ENCODE measurements around the gene SARS2.
"Not testable (repeated sequence)": the region's sequence is repeated elsewhere in the genome, so short reads cannot be mapped to it uniquely, and the experiment has no call there.

Gene SARS2

GRCh38 chr19:38944981-38945506, 14.5 kb upstream of the SARS2 start:
- H3K4ac ChIP-seq (ENCODE audit: low read depth, low read length): no peak overlapping the region
- no peak overlapping the region for H3K23ac ChIP-seq (ENCODE audit: low read length)
- no peak overlapping the region for H3K18ac ChIP-seq (ENCODE audit: low read length)
- no peak overlapping the region for H3K27ac ChIP-seq (ENCODE audit: low read depth, low read length)
- H2BK12ac ChIP-seq (ENCODE audit: low read length): no peak overlapping the region
- no peak overlapping the region for H3K14ac ChIP-seq (ENCODE audit: low read length)
- no peaks in the 10 kb centered on the region for H3K79me1 ChIP-seq (ENCODE audit: low read length)
- no peak overlapping the region for H2BK120ac ChIP-seq (ENCODE audit: insufficient read depth, low read length, poor library complexity)
- H3K4me2 ChIP-seq (ENCODE audit: low read length): no peak overlapping the region
- no peaks in the 10 kb centered on the region for H3K79me2 ChIP-seq (ENCODE audit: control insufficient read depth, insufficient read depth, low read length, poor library complexity)
- no peak overlapping the region for H3K9ac ChIP-seq (ENCODE audit: low read length)
- no peak overlapping the region for H4K12ac ChIP-seq (ENCODE audit: low read depth, low read length)
- H3K27me3 ChIP-seq (ENCODE audit: insufficient read depth, low read length): no peaks in the 10 kb centered on the region
- no peak overlapping the region for H4K91ac ChIP-seq (ENCODE audit: low read depth, low read length)
- H2AFZ ChIP-seq (ENCODE audit: insufficient read depth, low read length, poor library complexity): no peak overlapping the region
- H2AK5ac ChIP-seq (ENCODE audit: low read length): no peak overlapping the region
- no peak overlapping the region for H3K4me3 ChIP-seq (ENCODE audit: low read depth, low read length)
- peaks cover 0 to 4% of the 10 kb centered on the region in 2 experiments for H3K36me3 ChIP-seq (ENCODE audit: control insufficient read depth in 1 of 2, insufficient read depth in 2 of 2, low read length in 2 of 2)
- no peak overlapping the region for H4K8ac ChIP-seq (ENCODE audit: low read depth, low read length)
- no CpG with 5 or more reads among the region's 12 CpGs for WGBS (ENCODE audit: extremely low coverage, insufficient coverage, insufficient read length)
- no peak for DNase-seq
- peaks cover 0 to 3% of the 10 kb centered on the region in 2 experiments for H3K4me1 ChIP-seq (ENCODE audit: control insufficient read depth in 1 of 2, insufficient read depth in 2 of 2, low read length in 2 of 2)
- no peak overlapping the region for H2BK5ac ChIP-seq (ENCODE audit: low read depth, low read length, poor library complexity)
- H3K9me3 ChIP-seq (ENCODE audit: insufficient read depth, low read depth, low read length): peaks cover 2% of the 10 kb centered on the region

GRCh38 chr19:38942471-38943181, 12.1 kb upstream of the SARS2 start:
- no peak overlapping the region for H4K12ac ChIP-seq (ENCODE audit: low read depth, low read length)
- H3K9ac ChIP-seq (ENCODE audit: low read length): no peak overlapping the region
- H3K14ac ChIP-seq (ENCODE audit: low read length): no peak overlapping the region
- H4K91ac ChIP-seq (ENCODE audit: low read depth, low read length): no peak overlapping the region
- H3K4ac ChIP-seq (ENCODE audit: low read depth, low read length): no peak overlapping the region
- H2BK120ac ChIP-seq (ENCODE audit: insufficient read depth, low read length, poor library complexity): no peak overlapping the region
- H3K27me3 ChIP-seq (ENCODE audit: insufficient read depth, low read length): no peaks in the 10 kb centered on the region
- no peak overlapping the region for H3K18ac ChIP-seq (ENCODE audit: low read length)
- H3K4me2 ChIP-seq (ENCODE audit: low read length): no peak overlapping the region
- no peak overlapping the region for H2BK5ac ChIP-seq (ENCODE audit: low read depth, low read length, poor library complexity)
- H3K23ac ChIP-seq (ENCODE audit: low read length): no peak overlapping the region
- H3K4me1 ChIP-seq (ENCODE audit: control insufficient read depth in 1 of 2, insufficient read depth in 2 of 2, low read length in 2 of 2): no peaks in the 10 kb centered on the region
- no peak overlapping the region for H2AFZ ChIP-seq (ENCODE audit: insufficient read depth, low read length, poor library complexity)
- no peaks in the 10 kb centered on the region for H3K79me1 ChIP-seq (ENCODE audit: low read length)
- H3K27ac ChIP-seq (ENCODE audit: low read depth, low read length): no peak overlapping the region
- H2AK5ac ChIP-seq (ENCODE audit: low read length): no peak overlapping the region
- no peak for DNase-seq
- H3K4me3 ChIP-seq (ENCODE audit: low read depth, low read length): no peak overlapping the region
- H3K79me2 ChIP-seq (ENCODE audit: control insufficient read depth, insufficient read depth, low read length, poor library complexity): no peaks in the 10 kb centered on the region
- peaks cover 2% of the 10 kb centered on the region for H3K9me3 ChIP-seq (ENCODE audit: insufficient read depth, low read depth, low read length)
- H4K8ac ChIP-seq (ENCODE audit: low read depth, low read length): no peak overlapping the region
- no peak overlapping the region for H2BK12ac ChIP-seq (ENCODE audit: low read length)
- WGBS (ENCODE audit: extremely low coverage, insufficient coverage, insufficient read length): no CpG with 5 or more reads among the region's 20 CpGs
- peaks cover 0 to 4% of the 10 kb centered on the region in 2 experiments for H3K36me3 ChIP-seq (ENCODE audit: control insufficient read depth in 1 of 2, insufficient read depth in 2 of 2, low read length in 2 of 2)

- no peaks in the 10 kb centered on the region for H3K4me1 ChIP-seq (ENCODE audit: control insufficient read depth in 1 of 2, insufficient read depth in 2 of 2, low read length in 2 of 2)
- no peak overlapping the region for H3K4ac ChIP-seq (ENCODE audit: low read depth, low read length)
- H3K18ac ChIP-seq (ENCODE audit: low read length): no peak overlapping the region
- H2BK120ac ChIP-seq (ENCODE audit: insufficient read depth, low read length, poor library complexity): no peak overlapping the region
- no peak overlapping the region for H2AFZ ChIP-seq (ENCODE audit: insufficient read depth, low read length, poor library complexity)
- no peaks in the 10 kb centered on the region for H3K79me1 ChIP-seq (ENCODE audit: low read length)
- no peak overlapping the region for H4K8ac ChIP-seq (ENCODE audit: low read depth, low read length)
- H3K36me3 ChIP-seq (ENCODE audit: control insufficient read depth in 1 of 2, insufficient read depth in 2 of 2, low read length in 2 of 2): peaks cover 0 to 4% of the 10 kb centered on the region in 2 experiments
- no peak overlapping the region for H3K27ac ChIP-seq (ENCODE audit: low read depth, low read length)
- H4K12ac ChIP-seq (ENCODE audit: low read depth, low read length): no peak overlapping the region
- no peaks in the 10 kb centered on the region for H3K27me3 ChIP-seq (ENCODE audit: insufficient read depth, low read length)
- no peak for DNase-seq
- WGBS (ENCODE audit: extremely low coverage, insufficient coverage, insufficient read length): no CpG with 5 or more reads among the region's 2 CpGs
- H3K9ac ChIP-seq (ENCODE audit: low read length): no peak overlapping the region
- no peak overlapping the region for H3K14ac ChIP-seq (ENCODE audit: low read length)
- no peak overlapping the region for H2BK5ac ChIP-seq (ENCODE audit: low read depth, low read length, poor library complexity)
- H3K4me2 ChIP-seq (ENCODE audit: low read length): no peak overlapping the region
- no peak overlapping the region for H2BK12ac ChIP-seq (ENCODE audit: low read length)
- no peaks in the 10 kb centered on the region for H3K79me2 ChIP-seq (ENCODE audit: control insufficient read depth, insufficient read depth, low read length, poor library complexity)
- H2AK5ac ChIP-seq (ENCODE audit: low read length): no peak overlapping the region
- H3K23ac ChIP-seq (ENCODE audit: low read length): no peak overlapping the region
- H3K4me3 ChIP-seq (ENCODE audit: low read depth, low read length): no peak overlapping the region
- H3K9me3 ChIP-seq (ENCODE audit: insufficient read depth, low read depth, low read length): peaks cover 2% of the 10 kb centered on the region
- H4K91ac ChIP-seq (ENCODE audit: low read depth, low read length): no peak overlapping the region
Observed at GRCh38 chr19:38941979-38942378, 11.4 kb upstream of the SARS2 start.

- H4K91ac ChIP-seq (ENCODE audit: low read depth, low read length); H3K27ac ChIP-seq (ENCODE audit: low read depth, low read length); H2BK120ac ChIP-seq (ENCODE audit: insufficient read depth, low read length, poor library complexity); H3K4me1 ChIP-seq (ENCODE audit: control insufficient read depth in 1 of 2, insufficient read depth in 2 of 2, low read length in 2 of 2); H4K12ac ChIP-seq (ENCODE audit: low read depth, low read length); H3K27me3 ChIP-seq (ENCODE audit: insufficient read depth, low read length); DNase-seq; H3K4me3 ChIP-seq (ENCODE audit: low read depth, low read length); H3K79me1 ChIP-seq (ENCODE audit: low read length); H3K36me3 ChIP-seq (ENCODE audit: control insufficient read depth in 1 of 2, insufficient read depth in 2 of 2, low read length in 2 of 2); H3K4ac ChIP-seq (ENCODE audit: low read depth, low read length); H3K14ac ChIP-seq (ENCODE audit: low read length); H2AFZ ChIP-seq (ENCODE audit: insufficient read depth, low read length, poor library complexity); H3K79me2 ChIP-seq (ENCODE audit: control insufficient read depth, insufficient read depth, low read length, poor library complexity); H3K23ac ChIP-seq (ENCODE audit: low read length); H2BK5ac ChIP-seq (ENCODE audit: low read depth, low read length, poor library complexity); H3K9ac ChIP-seq (ENCODE audit: low read length); H3K9me3 ChIP-seq (ENCODE audit: insufficient read depth, low read depth, low read length); H3K18ac ChIP-seq (ENCODE audit: low read length); H3K4me2 ChIP-seq (ENCODE audit: low read length); H2BK12ac ChIP-seq (ENCODE audit: low read length); H4K8ac ChIP-seq (ENCODE audit: low read depth, low read length); H2AK5ac ChIP-seq (ENCODE audit: low read length): not testable (repeated sequence)
- WGBS (ENCODE audit: extremely low coverage, insufficient coverage, insufficient read length): no CpG with 5 or more reads among the region's 5 CpGs
Observed at GRCh38 chr19:38941466-38941865, 10.9 kb upstream of the SARS2 start.

Measured in trophoblast cell (in vitro differentiated cells and primary cell).